Stimulated activated CD8-positive, alpha-beta memory T cell treated with anti-CD3 and anti-CD28 coated beads, Interleukin-15, amount 100 ng/mL, for 48 hours (primary cell): Measurements from ENCODE around the gene TBXAS1.
"Not testable (repeated sequence)": the region's sequence is repeated elsewhere in the genome, so short reads cannot be mapped to it uniquely, and the experiment has no call there.

ENCODE experiments used
- DNase-seq, 2 donors: peaks; one replicate each; pipeline ENCODE4 v3.0.0-alpha.2; 2020; ENCODE audit warnings: low read depth in 2 of 2

Gene TBXAS1

DNA sequence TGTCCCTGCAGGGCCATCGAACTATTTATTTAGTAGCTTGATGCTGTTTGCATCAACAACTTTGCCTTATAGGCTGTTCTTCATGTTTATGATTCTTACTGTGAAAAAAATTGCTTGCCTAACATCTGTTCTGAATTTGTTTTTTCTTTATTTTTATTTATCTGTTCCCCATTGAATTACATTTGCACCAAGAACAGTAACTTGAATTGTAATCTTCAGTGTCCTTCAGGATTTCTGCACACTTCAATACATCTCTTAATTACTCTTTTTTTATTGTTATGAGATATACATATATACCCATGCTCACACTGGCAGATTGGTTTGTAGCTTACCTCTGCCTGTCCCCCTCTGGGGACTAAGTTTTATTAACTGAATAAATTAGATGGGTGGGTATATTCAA lies 64.4 kb downstream of the TBXAS1 start:
- no peak for DNase-seq

DNA sequence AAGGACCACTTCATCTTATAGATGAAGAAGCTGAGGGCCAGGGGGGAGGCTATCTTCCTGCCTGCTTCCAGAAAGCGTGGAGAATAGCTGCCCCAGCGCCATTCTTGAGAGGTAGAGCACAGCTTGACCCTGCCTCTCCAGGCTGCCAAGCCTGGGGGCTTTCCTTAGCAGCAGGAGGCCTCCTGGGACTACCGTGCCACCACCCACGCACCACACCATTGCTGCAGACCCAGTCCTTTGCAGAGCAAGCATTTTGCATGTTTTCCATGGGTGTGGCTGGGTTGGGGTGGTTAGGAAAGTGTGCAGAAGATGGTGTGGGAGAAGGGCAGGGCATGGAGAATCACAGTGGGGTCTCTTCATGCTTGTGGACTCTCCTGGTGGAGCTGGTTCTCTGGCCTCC lies 64.9 kb downstream of the TBXAS1 start:
- no peak for DNase-seq

- no peak for DNase-seq
These were observed 66.2 kb downstream of the TBXAS1 start for GRCh38 chr7:139895141-139895829.

DNA sequence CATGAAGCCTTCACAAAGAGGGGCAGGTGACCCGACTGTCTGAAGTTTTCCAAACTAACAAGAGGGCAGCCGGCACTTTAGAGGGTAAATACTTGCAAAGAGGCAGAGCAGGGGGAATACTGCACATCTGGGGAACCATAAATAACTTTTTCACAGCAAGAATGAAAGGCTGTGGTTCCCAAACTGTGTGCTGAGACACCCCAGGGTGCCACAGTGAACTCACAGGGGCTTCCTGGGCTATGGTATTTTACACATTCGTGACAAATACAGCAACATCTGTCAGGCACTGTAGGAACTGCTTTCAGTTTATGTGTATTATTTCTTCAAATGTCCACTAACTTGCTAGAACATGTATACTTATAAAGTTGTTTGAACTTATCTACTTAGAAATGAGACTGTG lies 67.2 kb downstream of the TBXAS1 start:
- DNase-seq, result no peak

DNA sequence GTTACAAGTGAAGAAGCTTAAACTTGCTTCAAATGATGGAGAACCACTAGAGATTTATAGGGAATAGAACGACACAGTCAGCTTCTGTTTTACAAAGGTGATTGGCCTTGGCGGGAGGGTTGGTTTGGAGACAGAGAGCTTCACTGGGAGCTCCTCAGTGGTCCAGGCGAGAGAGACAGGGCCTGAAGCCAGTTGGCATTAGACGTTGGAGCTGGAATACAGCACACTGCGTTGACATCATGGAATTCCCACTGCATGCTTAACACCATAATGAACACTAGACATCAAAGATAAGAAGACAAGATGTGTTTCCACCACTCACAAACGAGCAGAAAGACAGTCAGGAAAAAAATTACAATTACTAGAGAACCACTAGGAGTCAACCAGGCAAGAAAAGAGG lies 67.8 kb downstream of the TBXAS1 start:
- DNase-seq, result no peak

DNA sequence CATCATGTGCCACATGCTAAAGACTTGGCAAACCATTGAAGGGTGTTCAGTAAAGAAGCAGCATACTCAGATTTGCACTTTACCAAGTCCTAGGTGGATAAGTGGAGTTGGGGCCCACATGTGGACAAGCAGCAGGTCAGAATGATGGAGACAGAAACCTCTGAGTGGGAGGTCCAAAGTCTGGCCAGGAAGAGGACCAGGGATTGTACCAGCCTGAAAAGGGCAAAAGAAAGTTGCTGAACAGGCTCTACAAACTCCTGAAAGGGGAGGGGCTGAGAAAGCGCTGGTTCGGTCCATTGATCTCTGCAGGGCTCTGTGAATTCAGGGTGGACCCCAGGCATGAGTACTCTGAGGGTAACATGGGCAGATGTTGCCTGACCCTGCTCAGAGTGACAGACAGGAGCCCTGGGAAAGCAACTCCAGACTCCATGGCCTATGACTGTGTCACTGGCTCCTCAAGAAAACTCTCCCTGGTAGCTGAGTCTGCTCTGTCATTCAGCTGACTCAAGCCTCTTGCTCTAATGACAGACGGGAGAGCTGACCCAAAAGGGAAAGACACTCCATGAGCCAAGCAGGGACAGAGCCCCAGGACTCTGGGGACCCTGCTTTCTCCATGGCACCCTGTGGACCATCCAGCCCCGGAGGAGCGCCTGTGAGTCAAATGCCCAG lies 68.5 kb downstream of the TBXAS1 start:
- no peak for DNase-seq

DNA sequence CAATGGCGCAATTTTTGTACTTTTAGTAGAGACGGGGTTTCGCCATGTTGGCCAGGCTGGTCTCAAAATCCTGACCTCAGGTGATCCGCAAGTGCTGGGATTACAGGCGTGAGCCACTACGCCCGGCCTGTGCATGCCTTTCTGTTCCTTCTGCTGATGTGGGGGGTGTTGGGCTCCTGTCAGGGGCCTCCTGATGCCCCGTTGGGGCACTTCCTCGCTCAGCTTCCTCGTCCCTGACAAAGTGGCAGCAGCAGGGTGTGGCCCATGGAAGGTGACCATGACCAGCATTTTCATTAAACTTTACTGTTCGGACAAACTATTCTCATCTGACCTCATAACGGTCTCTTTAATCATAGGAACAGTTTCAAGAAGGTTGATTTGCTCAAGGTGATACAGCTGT lies 69.4 kb downstream of the TBXAS1 start:
- DNase-seq, result no peak

DNA sequence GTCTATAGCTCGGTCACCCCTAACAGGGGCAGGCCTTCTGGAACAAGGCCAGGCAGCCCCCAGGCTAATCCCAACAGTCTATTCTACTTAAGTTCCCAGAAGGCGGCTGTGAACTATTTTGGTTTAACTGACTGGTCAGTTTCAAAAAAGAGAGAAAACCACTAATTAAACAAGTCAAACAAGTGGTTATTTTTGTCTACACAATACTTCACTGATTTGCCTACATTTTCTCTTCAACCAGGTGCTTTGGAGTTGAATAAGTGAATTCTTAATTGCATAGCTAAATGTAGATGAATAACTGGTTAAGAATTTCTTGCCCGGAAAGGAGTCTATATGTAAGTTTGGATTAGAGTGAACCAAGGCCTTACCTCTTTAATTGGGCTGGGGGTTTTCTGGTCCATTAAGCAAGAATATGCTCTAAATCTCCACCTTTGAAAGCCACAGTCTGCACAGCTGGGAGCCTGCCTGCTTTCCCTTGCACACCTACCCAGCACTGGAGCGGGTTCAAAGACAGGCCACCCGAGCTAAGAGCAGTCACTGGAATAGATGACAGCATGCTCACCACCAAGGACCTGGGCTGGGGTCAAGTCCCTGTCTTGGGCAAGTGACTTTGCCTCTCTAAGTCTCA lies 70.4 kb downstream of the TBXAS1 start:
- no peak for DNase-seq

DNA sequence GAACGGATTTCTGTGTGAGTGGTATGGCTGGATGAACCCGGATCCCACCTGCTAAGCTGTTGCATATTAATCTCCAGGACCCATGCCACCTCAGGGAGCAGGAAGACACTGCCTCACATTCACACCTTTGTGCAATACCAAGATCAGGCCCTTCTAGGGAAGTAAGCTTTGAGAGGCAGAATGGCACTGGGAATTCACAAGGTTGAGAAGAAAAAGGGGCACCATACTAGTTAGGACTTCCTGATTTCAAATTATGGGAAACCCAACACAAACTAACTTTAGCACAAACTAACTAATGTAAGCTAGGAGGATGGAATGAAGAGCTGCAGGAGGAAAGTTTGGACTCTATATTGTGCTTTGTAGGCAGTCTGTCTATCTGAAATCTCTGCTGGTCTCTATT lies 71.3 kb downstream of the TBXAS1 start:
- no peak for DNase-seq

DNA sequence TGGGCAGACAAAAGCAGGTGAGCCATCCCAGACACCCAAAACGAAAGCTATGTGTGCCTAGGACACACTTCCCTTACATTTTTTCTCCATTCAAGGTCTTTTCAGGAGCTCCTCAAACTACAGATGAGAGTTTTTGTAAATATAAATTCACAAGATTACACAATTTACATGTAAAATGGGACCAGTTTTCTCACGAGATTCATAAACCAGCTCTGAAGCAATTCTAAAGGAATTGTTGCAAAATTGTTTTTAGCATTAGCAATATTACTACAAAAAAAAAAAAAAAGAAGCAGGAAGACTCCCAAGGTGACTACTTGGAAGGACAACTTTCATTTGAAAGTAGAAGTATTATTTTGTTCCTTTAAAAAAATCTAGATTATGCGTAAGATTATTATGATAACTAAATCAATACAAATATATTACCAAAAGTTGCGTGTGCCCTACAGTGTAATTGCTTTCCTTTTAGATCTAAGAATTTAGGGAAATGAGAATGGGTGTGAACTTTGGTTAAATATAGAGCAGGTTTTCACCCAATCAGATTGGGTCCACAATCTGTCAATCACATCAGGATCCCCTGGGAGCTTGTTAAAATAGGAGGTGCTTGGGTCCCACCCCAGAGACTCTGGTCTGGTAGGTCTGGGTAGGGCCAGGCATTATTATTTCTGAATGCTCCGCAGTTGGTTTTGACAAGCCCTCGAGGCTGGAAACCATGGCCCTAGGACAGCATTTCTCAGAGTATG lies 72.2 kb downstream of the TBXAS1 start:
- DNase-seq, result no peak

DNA sequence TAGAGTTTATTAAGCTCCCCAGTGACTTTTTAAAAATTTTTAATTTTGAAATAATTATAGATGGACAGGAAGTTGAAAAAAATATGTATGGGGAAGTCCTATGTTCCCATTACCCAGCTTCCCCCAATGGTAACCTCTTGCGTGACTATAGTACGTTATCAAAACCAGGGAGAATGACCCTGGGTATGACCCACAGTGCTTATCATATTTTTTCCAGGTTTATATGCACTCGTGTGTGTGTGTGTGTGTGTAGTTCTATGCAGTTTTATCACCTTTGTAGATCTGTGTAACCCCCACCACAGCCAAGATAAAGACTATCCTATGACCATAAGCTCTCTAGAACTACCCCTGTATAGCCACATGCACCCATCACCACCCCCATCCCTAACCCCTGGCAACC lies 72.8 kb downstream of the TBXAS1 start:
- DNase-seq, result no peak

DNA sequence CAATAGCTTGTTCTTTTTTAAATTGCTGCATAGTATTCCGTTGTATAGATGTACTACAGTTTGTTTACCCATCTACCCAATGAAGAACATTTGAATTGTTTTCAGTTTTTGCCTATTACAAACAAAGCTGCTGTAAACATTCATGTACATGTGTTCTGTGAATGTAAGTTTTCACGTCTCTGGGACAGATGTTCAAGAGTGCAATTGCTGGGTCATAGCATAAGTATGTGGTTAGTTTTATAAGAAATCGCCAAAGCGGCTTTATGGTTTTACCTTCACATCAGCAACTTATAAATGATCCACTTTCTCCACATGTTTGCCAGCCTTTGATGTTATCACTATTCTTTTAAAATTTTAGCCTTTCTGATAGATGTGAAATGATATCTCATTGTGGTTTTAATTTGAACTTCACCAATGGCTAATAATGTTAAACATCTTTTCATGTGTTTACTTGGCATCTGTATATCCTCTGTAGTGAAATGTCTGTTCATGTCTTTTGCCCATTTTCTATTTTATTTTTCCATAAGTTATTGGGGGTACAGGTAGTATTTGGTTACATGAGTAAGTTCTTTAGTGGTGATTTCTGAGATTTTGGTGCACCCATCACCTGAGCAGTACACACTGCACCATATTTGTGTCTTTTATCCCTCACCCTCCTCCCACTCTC lies 73.5 kb downstream of the TBXAS1 start:
- DNase-seq, result no peak

GRCh38 chr7:139903103-139903477 lies 74.0 kb downstream of the TBXAS1 start:
- DNase-seq, result not testable (repeated sequence)

DNA sequence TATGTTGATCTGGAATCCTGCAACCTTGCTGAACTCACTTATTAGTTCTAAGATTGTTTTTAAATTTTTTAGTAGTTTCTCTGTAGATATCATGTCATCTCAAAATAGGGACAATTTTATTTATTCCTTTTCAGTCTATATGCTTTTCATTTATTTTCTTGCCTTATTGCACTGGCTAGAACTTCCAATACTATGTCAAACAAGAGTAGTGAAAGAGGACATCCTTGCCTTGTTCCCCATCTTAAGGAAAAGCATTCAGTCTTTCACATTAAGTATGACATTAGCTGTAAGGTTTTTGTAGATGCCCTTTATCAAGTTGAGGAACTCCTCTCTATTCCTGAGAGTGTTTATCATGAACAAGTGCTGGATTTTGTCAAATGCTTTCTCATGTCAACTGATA lies 77.8 kb downstream of the TBXAS1 start:
- no peak for DNase-seq

DNA sequence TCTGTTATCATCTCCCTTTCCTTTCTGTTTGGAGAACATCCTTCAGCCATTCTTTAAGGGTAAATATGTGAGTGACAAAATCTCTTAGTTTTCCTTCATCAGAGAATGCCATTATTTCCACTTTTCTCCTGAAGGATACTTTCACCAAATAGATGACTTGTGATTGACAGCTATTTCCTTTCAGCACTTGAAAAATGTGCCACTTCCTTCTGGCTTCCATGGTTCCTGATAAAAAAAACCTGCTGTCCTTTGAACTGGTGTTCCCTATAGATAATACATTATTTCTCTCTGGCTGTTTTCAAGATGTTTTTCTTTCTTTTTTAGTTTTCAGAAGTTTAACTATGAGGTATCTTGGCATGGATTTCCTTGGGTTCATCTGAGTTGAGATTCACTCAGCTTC lies 79.7 kb downstream of the TBXAS1 start:
- no peak for DNase-seq

DNA sequence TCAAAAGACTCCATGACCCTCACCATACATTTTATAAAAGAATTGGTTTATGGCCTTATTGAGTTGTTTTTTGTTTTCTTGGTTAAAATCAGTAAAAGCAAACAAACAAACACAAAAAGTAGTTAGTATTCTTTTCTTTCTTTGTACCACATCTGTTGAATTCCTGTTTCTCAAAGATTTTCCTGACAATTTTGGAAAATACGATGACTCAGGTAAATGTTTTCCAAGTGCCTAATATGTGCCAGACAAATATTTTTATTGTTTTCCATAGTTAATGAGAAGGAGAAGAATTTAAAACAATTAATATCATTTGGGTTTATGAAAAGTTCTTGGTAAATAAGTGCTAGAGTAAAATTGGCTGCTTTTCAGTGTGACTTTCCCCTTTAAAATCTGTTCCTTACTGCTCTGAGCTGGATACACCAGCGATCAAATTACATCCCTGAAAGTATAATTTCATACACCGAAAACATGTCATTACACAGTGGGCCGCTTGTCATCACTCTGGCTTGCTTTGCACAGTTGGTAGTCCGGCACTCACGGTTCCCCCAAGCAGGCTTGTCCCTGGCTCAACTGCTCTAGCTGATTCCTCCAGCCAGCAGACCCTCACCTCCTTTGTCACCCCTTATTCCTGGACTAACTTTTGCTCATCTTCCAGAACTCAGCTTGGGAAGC lies 80.5 kb downstream of the TBXAS1 start:
- no peak for DNase-seq

DNA sequence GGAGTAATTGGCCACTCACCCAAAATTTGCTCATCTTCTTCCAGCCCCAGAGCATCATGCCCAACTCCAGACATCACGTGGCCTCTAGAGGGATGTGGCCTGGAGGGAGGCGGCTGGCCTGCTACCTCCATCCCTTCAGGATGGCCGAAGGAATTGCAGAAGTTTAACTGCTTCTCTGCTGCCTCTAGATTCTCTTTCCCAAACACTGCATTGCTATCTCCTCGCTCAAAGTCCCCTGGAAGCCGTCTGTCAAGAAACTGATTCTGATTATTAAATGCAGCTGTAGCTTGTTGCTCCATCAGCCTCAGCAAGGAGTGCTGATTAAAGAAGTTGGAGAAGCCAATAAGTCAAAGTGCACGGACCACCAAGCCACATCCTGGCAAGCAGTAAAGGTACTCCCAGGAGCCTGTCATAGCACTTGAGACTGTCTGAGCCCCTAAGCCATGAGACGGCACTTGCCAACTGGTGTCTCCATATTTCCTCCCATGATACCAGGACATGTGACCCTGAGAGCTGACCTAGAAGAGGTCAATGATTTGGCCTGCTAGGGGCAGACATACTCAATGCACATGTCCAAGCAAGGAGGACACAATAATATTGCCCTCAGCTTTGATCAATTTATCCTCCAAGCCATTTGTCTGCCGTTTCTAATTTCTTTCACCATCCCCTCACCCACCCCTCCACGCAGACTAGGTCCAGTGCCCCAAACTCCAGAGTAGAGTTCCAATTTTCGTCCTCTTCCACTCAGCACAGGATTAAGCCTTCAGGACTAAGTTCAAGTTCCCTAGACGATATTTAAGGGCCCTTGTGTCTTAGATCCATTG lies 84.2 kb downstream of the TBXAS1 start:
- DNase-seq, result no peak

- no peak for DNase-seq
These were observed 84.7 kb downstream of the TBXAS1 start for GRCh38 chr7:139913845-139914135.

DNA sequence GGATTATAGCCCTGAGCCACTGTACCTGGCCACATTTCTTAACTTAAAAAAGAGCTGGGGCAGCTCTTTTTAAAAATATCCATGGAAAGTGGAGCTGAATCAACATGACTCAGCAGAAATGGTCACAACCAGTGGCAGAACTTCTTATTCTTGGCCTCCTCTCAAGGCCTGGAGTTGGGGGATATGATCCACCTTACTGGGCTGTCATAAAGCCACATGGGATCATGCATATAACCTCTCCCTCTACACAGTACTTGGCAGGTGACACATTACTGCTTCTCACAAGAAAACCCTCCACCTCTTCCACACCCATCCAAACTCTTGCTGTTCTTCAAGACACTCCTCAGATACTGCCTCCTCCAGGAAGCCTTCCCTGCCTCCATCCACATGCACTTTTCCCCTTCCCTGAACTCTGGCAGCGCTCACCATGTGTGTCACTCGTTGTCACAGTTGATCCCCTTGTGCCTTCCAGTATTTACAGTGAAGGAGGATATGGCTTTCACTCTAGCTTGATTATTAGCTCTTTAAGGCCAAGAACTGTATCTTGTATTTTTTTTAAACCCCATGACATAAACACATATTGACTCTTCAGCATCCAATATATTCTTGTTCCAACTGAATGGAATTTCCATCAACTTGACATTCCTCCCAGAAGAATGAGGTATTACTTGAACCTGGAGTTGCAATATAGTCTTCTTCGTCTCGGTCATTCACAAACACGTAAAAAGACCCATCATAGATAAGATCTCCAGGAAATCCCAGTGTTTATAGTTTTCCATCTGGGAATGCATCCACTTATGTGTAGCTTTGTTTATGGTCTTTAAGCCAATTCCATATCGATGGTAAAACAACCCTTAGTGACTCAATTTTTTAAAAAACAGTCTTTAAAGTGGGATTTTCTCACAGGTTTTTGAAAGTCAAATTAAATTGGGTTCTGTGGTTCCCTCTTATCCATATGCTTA lies 85.5 kb downstream of the TBXAS1 start:
- DNase-seq, result no peak
